ENCODE data around the gene RAB17. TPM values are rescaled to one million over a fixed set of nuclear protein-coding genes. Genes with fewer than 3 reads are reported as not detected.

RAB17 gene
- total RNA-seq, 2 experiments from 2014 or later: 0.14 to 0.69 TPM

DNA sequence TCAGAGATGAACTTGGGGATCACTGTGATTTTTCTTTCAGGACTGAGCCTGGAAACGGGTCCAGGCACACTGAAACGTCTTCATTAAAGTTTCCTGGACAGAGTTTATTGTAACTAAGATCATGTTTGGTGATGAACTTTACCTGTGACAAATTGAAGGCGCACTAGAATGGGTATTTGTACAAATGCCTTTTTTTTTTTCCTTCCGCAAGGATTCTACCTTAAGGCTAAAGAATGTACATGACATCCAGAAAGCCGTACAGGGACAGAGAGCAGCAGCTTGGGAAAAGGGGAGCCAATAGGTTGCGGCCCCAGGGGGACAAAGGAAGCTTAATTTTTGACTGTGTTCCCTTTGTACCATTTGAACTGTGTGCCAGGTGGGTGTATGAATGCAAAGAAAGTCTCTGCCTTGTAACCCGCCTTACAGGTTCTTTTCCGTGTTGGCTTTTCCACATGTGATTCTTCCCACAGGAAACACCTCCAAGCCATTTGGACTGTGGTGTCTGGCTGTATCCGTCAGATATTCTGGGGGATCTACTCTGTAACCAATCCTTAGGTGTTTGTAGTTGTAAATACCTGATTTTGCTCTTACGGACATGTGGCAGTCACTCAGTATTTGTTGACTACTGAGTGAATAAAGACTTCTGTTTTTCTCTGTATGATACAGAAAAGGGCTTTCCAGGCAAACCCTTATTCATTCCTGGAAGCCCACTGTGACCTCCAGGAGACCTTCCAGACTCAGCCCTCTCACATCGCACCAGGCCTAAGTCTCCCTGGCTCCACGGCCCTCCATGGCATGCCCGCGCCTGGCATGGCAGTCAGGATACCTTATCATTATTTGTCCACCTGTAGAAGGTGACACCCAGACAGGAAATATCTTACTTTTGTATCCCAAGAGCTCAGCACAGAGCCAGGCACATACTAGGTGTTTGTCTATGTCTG is 38.0 kb upstream of the RAB17 start:
- Mint-ChIP-seq H3K9me3 (no peaks in the 10 kb centered on the region), H3K4me3 (peak overlapping the region; percentile 78), H3K27me3 (peaks cover 17% of the 10 kb centered on the region), H3K27ac (no peak overlapping the region), H3K4me1 (ENCODE audit: low read depth) (peaks cover 22% of the 10 kb centered on the region), H3K36me3 (ENCODE audit: low read depth) (no peaks in the 10 kb centered on the region)
- ChIA-PET CTCF (interaction anchor here (0.9 to 1.6 kb wide), 2 partner anchors 45 to 117 kb away, joined by 3 to 5 read pairs; no protein-coding TSS in a partner anchor), POLR2A (interaction anchor here (0.7 to 1.3 kb wide), 2 partner anchors 102 to 117 kb away, joined by 3 read pairs; no protein-coding TSS in a partner anchor)
- ATAC-seq (no peak), DNase-seq (no peak)
- intact Hi-C loops (cut with micrococcal nuclease): no loop called here
- TF ChIP-seq, protein P1, sequence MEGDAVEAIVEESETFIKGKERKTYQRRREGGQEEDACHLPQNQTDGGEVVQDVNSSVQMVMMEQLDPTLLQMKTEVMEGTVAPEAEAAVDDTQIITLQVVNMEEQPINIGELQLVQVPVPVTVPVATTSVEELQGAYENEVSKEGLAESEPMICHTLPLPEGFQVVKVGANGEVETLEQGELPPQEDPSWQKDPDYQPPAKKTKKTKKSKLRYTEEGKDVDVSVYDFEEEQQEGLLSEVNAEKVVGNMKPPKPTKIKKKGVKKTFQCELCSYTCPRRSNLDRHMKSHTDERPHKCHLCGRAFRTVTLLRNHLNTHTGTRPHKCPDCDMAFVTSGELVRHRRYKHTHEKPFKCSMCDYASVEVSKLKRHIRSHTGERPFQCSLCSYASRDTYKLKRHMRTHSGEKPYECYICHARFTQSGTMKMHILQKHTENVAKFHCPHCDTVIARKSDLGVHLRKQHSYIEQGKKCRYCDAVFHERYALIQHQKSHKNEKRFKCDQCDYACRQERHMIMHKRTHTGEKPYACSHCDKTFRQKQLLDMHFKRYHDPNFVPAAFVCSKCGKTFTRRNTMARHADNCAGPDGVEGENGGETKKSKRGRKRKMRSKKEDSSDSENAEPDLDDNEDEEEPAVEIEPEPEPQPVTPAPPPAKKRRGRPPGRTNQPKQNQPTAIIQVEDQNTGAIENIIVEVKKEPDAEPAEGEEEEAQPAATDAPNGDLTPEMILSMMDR (IDR thresholded peaks at IDR 0.05): no peak

DNA sequence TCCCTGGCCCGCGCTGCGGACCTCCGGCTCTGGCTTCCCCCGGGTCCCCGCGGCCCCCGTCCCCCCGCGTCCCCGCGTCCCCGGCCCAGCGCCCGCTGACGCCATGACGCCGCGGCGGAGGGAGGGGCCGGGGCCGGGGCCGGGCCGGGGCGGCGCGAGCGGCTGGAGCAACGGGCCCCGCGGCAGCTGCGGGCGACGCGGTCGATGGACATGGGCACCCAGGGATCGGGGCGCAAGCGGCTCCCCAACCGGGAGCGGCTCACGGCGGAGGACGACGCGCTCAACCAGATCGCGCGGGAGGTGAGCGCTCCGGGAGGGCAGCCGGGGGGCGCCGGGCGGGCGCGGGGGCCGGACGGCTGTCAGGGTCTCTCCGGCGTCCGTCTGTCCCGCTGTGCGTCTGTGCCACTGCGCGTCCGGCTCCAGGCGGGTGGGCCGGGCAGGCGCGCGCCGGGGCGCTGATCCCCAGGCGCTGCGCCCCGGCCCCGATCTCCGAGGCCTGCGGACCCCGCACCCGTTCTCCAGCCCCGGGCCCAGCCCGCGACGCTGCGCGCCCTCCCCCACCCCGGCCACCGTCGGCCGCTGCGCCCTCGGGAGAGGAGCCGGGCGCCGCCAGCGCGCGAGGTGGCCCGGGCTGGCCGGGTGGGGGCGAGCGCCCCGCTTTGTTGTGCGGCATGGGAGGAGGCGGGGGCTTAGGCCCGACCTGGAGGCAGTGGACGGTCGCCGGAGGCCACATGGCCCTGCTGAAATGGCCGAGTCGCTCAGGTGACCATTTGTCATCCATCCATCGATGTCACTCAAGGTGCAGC is 37.1 kb upstream of the RAB17 start, which contains the start of gene LRRFIP1:
Gene LRRFIP1 (plus strand): TSS at position 147 of the 806 bp plus-strand sequence. CDS start 58 bp downstream, at position 205.
- peak; percentile 16 for DNase-seq
- CTCF ChIA-PET: no interaction called here
- Mint-ChIP-seq H3K27ac (no peak within 1 kb of the TSS), H3K4me1 (ENCODE audit: low read depth) (peaks cover 22% of the 10 kb centered on the region), H3K4me3 (peak within 1 kb of the TSS; percentile 78), H3K36me3 (ENCODE audit: low read depth) (no peaks in the 10 kb centered on the region), H3K9me3 (no peaks in the 10 kb centered on the region), H3K27me3 (peaks cover 17% of the 10 kb centered on the region)
- POLR2A ChIA-PET: interaction anchor here (0.7 to 1.3 kb wide), 2 partner anchors 103 to 117 kb away, joined by 3 read pairs; no protein-coding TSS in a partner anchor
- ATAC-seq: peak; percentile 59
- TF ChIP-seq, protein P1 (IDR thresholded peaks at IDR 0.05): no peak
- intact Hi-C loops (cut with micrococcal nuclease): no loop called here

GRCh38 chr2:237626813-237627440 is 36.4 kb upstream of the RAB17 start:
- Mint-ChIP-seq H3K36me3 (ENCODE audit: low read depth) (no peaks in the 10 kb centered on the region), H3K27me3 (peaks cover 17% of the 10 kb centered on the region), H3K4me3 (peak overlapping the region; percentile 66), H3K27ac (no peak overlapping the region), H3K4me1 (ENCODE audit: low read depth) (peaks cover 22% of the 10 kb centered on the region), H3K9me3 (no peaks in the 10 kb centered on the region)
- TF ChIP-seq, protein P1 (IDR thresholded peaks at IDR 0.05): no peak
- CTCF ChIA-PET: no interaction called here
- intact Hi-C loops (cut with micrococcal nuclease): no loop called here
- POLR2A ChIA-PET: interaction anchor here (1.1 kb wide), 1 partner anchor 21 kb away, joined by 3 read pairs; no protein-coding TSS in a partner anchor
- ATAC-seq (peak; percentile 7), DNase-seq (no peak)

GRCh38 chr2:237625777-237626176 is 35.2 kb upstream of the RAB17 start:
- Mint-ChIP-seq H3K27ac (no peak overlapping the region), H3K36me3 (ENCODE audit: low read depth) (no peaks in the 10 kb centered on the region), H3K4me1 (ENCODE audit: low read depth) (peaks cover 17% of the 10 kb centered on the region), H3K9me3 (no peaks in the 10 kb centered on the region), H3K27me3 (peaks cover 17% of the 10 kb centered on the region), H3K4me3 (no peak overlapping the region)
- POLR2A ChIA-PET: interaction anchor here (1.1 kb wide), 1 partner anchor 20 kb away, joined by 3 read pairs; no protein-coding TSS in a partner anchor
- DNase-seq (no peak), ATAC-seq (no peak)
- intact Hi-C loops (cut with micrococcal nuclease): no loop called here
- TF ChIP-seq, protein P1 (IDR thresholded peaks at IDR 0.05): no peak
- CTCF ChIA-PET: interaction anchor here (1.0 kb wide), 1 partner anchor 43 kb away, joined by 3 read pairs; no protein-coding TSS in a partner anchor
